ENCODE results near the gene TNFSF18. TPM values are rescaled to one million over a fixed set of nuclear protein-coding genes. Genes with fewer than 3 reads are reported as not detected.

Gene TNFSF18
- total RNA-seq (ENCODE audit: low replicate concordance): 0.58 TPM in 1 of 2 replicates, not detected in the other
- long read RNA-seq, partial matches to known transcripts: 0 of 5 reads
- long read RNA-seq, other reads (novel, unspliced or antisense): 1 of 5 reads

- no peaks in the 10 kb centered on the region for H3K27me3 Mint-ChIP-seq
- no peak for TF ChIP-seq CTCF (conservative IDR thresholded peaks at IDR 0.05)
- H3K27ac Mint-ChIP-seq: no peak within 1 kb of the TSS
- H3K4me3 Mint-ChIP-seq: no peak within 1 kb of the TSS
- DNase-seq (ENCODE audit: extremely low spot score, unreplicated experiment): no peak
- no peaks in the 10 kb centered on the region for H3K36me3 Mint-ChIP-seq
- H3K4me1 Mint-ChIP-seq (ENCODE audit: unreplicated experiment): peaks cover 14% of the 10 kb centered on the region
- H3K9me3 Mint-ChIP-seq: no peaks in the 10 kb centered on the region
Measured at GRCh38 chr1:173050865-173051264, at the start of gene TNFSF18. TSS of gene TNFSF18 (minus strand) at chr1:173050941. CDS start at chr1:173050896, 45 bp downstream.

- Mint-ChIP-seq H3K27me3 (peaks cover 6% of the 10 kb centered on the region), H3K4me1 (ENCODE audit: unreplicated experiment) (no peaks in the 10 kb centered on the region), H3K36me3 (no peaks in the 10 kb centered on the region), H3K4me3 (no peak overlapping the region), H3K9me3 (peaks cover 5% of the 10 kb centered on the region), H3K27ac (no peak overlapping the region)
- DNase-seq (ENCODE audit: extremely low spot score, unreplicated experiment): no peak
- TF ChIP-seq CTCF (conservative IDR thresholded peaks at IDR 0.05): no peak
Measured at GRCh38 chr1:173099166-173099565, 48.4 kb upstream of the TNFSF18 start.

GRCh38 chr1:173098117-173098516, 47.4 kb upstream of the TNFSF18 start:
- Mint-ChIP-seq H3K27ac (no peak overlapping the region), H3K4me1 (ENCODE audit: unreplicated experiment) (no peaks in the 10 kb centered on the region), H3K9me3 (peaks cover 5% of the 10 kb centered on the region), H3K36me3 (no peaks in the 10 kb centered on the region), H3K4me3 (no peak overlapping the region), H3K27me3 (peaks cover 6% of the 10 kb centered on the region)
- no peak for DNase-seq (ENCODE audit: extremely low spot score, unreplicated experiment)
- no peak for TF ChIP-seq CTCF (conservative IDR thresholded peaks at IDR 0.05)

GRCh38 chr1:173097001-173097400, 46.3 kb upstream of the TNFSF18 start:
- Mint-ChIP-seq H3K4me1 (ENCODE audit: unreplicated experiment) (no peaks in the 10 kb centered on the region), H3K4me3 (no peak overlapping the region), H3K27ac (no peak overlapping the region), H3K9me3 (no peaks in the 10 kb centered on the region), H3K27me3 (peaks cover 6% of the 10 kb centered on the region), H3K36me3 (no peaks in the 10 kb centered on the region)
- DNase-seq (ENCODE audit: extremely low spot score, unreplicated experiment): no peak
- no peak for TF ChIP-seq CTCF (conservative IDR thresholded peaks at IDR 0.05)

GRCh38 chr1:173095632-173096031, 44.9 kb upstream of the TNFSF18 start:
- Mint-ChIP-seq H3K9me3 (no peaks in the 10 kb centered on the region), H3K27me3 (peaks cover 6% of the 10 kb centered on the region), H3K27ac (no peak overlapping the region), H3K4me1 (ENCODE audit: unreplicated experiment) (no peaks in the 10 kb centered on the region), H3K4me3 (no peak overlapping the region), H3K36me3 (no peaks in the 10 kb centered on the region)
- DNase-seq (ENCODE audit: extremely low spot score, unreplicated experiment): no peak
- TF ChIP-seq CTCF (conservative IDR thresholded peaks at IDR 0.05): no peak

- H3K4me3 Mint-ChIP-seq: no peak overlapping the region
- H3K9me3 Mint-ChIP-seq: no peaks in the 10 kb centered on the region
- TF ChIP-seq CTCF (conservative IDR thresholded peaks at IDR 0.05): no peak
- no peaks in the 10 kb centered on the region for H3K4me1 Mint-ChIP-seq (ENCODE audit: unreplicated experiment)
- DNase-seq (ENCODE audit: extremely low spot score, unreplicated experiment): no peak
- H3K27ac Mint-ChIP-seq: no peak overlapping the region
- no peaks in the 10 kb centered on the region for H3K36me3 Mint-ChIP-seq
- peaks cover 6% of the 10 kb centered on the region for H3K27me3 Mint-ChIP-seq
Measured at GRCh38 chr1:173094541-173094940, 43.8 kb upstream of the TNFSF18 start.

All from type B pancreatic cell (in vitro differentiated cells).